ENCODE results near the gene LAMB1.

GRCh38 chr7:107949443-107949935 is 53.5 kb downstream of the LAMB1 start:
- TF ChIP-seq POLR2AphosphoS5 (IDR thresholded peaks at IDR 0.05), result no peak
- no peak for TF ChIP-seq CTCF (IDR thresholded peaks at IDR 0.05)

Measured in suprapubic skin (tissue), 3 donors.